HG03060 (cell line): Measurements from ENCODE around the gene NCOA5.

Experiments
- ATAC-seq: cut with Tn5 transposase; IDR thresholded peaks from one replicate; pipeline ENCODE4 v1.9.1; 2021; ENCODE audit warnings: low read depth, moderate number of reproducible peaks; ENCODE audit not compliant: unreplicated experiment

Gene NCOA5

DNA sequence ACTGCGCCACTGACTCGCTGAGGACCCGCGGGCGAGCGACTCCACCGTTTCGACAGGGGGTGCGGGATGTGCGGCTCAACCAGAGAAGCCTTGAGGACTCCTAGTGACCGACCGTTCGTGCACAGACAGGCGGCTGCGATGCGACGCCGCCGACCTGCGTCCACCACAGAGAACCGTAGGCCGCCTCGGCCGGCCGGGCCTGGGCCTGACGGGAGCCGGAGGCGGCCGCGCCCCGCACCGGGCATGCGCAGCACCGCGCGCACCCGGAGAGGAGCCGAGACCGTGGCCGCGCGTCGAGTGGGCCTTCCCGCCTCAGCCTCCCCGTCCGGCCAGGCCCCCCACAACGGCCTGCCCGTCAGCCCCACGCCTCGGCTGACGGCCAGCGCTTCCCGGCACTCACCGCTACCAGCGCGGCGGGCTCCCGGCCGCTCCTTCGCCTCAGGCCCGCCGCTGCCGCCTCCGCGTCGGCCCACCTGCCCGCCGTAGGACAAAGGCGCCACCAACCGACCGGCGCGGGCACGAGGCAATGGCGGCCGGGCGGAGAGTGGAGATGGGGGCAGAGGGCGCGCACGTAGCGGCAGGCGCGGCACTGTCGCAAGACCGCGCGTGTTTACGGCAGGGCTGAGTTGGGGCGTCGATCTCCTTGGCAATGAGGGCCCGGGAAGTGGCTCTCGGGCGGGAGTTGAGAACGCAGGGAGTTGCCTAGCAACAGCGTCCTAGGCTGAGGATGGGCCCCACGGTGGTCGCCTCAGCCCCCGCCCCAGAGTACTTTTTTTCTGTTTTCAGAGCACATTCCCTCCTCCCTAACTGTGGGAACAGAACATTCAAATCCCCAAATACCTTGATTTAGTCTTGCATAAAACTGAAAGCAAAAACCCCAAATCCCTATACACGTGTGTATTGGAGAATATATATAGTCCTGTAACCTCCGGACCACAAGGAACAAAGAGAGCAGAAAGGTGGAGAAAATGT is at the start of gene NCOA5:
Gene NCOA5, minus strand, starts transcription at position 546 of the 972 bp plus-strand sequence. CDS start 10,538 bp downstream, outside the sequence.
- peak; percentile 58 for ATAC-seq

DNA sequence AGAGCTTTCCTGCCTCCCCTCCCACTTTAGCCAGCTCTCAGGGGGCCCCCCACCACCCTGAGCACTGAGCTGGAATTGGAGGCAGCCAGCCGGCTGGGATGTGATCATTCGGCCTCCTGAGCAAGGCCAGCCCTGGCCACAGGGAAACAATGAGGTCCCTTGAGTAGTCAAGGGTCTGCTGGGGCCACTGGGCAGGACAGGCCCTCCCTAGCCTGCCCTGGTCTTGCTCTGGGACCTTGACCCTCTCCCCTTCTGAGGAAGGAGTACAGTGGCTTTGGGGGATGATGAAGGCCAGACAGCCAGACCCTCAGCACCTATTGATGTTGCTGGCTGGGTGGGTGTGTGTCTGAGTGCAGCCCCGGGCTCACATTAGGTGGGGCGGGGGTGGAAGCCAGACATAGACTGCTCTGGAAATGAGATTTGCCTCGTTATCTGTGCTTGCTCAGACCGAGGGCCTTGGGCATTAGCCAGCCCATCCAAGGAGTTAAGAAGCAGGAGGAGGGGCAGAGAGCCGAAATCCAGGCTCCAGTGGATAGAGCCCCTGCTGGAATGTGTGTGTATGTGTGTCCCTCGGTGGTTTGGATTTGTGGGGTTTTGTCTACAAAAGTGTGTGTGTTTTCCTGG is 49.6 kb upstream of the NCOA5 start:
- ATAC-seq: no peak

DNA sequence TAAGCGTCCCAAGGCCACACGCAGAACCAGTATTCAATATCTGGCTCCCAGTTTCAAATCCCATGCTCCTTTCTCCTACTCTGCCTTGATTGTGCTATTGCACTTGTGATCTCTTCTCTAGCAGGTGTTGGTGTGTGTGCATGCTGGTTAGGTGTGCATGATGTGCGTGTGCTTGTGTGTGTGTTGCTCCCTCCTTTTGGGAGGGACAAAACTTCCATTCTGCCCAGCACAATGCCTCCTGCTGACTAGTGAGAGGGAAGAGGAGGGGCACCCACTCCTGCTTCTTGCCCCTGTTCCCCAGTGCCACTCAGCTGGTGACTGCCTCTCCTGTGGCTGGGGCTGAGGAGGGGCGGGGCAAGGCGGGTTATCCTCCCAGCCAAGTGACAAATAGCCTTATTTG is 48.1 kb upstream of the NCOA5 start:
- no peak for ATAC-seq

DNA sequence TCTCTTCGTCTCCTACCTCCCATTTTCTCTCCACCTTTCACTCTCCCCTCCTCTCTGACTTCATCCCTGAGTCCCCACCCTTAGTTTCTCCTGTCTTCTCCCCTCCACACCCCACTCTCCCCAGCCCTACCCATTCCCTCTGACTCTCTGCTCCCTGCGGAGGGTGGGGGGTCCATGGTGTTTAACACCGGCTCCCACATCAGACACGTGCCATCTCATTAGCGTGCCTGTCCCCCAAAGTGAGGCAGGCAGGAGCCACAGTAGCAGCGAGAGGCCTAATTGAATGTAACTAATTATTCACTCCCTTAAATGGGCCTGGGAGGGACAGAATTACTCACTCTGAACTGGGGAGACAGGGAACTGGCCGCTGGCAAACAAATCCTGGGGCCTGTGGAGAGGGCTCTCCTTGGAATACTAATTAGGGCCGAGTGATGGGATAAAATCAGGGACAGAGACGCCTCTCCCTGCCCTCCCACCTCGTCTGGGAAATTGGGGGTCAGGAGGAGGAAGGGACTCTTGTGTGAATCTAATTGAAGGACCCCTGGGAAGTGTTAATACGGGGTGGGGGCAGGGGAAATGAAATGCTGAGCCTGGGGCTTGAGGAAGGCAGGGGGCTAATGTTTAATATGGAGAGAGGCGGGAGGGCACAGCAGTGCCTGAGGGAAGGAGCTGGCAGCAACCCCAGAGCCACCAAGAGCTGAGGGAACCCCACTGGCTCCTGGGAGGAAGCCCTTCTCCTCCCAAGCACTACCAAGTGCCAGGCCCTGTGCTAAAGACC is 46.3 kb upstream of the NCOA5 start:
- no peak for ATAC-seq

DNA sequence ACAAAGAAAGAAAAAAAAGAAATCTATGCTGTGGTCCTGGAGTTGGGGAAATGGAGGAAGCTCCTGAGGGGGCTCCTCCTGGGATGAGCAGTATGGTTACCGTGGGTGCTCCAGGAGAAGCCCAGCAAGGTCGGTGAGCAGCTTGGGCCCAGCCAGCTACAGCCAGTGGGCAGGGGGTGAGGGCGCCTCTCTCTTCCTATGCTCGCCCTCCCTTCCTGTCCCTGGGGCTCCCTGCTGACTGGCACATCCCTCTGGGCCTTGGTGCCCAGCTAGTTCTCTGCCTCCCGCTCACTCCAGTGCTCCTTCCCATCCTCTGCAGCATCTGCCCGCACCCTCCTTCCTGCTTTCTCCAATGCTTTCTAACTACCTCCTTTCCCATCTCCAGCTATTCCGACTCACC is 45.0 kb upstream of the NCOA5 start:
- no peak for ATAC-seq

DNA sequence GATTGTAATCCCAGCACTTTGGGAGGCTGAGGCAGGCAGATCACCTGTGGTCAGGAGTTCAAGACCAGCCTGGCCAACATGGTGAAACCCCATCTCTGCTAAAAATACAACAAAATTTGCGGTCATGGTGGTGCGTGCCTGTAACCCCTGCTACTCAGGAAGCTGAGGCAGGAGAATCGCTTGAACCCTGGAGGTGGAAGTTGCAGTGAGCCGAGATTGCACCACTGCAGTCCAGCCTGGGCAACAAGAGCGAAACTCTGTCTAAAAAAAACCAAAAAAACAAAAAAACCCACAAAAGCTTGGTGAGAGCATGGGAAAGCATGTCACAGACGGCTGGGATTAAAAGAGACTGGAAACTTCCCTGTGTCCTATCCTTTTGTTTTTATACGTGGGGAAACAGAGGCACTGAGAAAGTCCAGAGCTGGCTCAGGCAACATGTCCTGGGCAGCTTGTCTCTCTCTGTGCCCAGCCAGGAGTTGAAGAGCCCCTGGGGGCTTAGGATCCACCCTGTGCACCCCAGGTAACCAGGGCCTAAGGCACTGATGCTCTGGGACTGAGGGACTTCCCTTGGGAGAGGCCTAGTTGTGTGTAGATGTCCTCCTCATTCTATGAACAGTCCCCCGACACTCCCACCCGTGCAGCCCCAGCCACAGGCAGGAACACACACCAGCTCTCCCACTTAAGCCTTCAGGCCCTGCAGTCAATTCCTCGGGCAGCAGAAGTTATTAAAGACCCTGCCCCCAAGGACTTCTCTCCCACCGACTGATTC is 44.3 kb upstream of the NCOA5 start:
- ATAC-seq: no peak

DNA sequence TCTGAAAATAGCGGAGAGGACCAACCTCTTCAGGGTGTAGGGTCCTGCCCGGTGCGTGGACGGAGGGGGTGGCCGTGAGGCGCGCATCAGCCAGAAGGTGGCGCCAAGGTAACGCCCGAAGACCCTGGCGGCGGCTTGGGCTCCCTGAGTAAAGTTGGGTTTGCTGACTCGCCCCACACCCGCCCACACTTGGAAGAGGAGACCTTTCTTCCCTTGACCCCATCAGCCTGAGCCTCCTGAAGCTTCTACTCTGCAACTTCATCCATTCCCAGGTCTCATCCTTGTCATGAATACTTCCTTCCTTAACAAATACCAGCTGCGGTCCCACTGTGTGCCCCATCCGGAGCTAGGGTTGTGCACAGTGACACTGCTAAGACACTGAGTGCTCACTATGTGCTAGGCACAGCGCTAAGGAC is 43.0 kb upstream of the NCOA5 start:
- ATAC-seq: no peak

DNA sequence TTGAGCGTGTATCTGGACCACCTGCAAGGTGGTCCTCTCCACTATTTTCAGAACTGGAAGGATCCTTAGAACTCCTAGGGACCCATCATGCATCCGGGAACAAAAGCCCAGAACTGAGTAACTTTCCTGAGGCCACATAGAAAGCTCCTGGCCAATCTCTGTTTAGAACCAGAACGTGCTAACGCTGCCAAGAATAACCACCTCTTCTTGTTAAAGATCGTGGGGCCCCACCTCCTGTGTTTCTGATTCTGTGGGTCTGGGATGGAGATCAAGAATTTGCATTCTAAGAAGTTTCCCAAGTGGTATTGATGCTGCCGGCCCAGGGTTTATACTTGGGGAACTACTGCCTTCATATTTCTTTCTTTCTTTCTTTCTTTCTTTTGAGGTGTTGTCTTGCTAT is 41.6 kb upstream of the NCOA5 start:
- no peak for ATAC-seq

DNA sequence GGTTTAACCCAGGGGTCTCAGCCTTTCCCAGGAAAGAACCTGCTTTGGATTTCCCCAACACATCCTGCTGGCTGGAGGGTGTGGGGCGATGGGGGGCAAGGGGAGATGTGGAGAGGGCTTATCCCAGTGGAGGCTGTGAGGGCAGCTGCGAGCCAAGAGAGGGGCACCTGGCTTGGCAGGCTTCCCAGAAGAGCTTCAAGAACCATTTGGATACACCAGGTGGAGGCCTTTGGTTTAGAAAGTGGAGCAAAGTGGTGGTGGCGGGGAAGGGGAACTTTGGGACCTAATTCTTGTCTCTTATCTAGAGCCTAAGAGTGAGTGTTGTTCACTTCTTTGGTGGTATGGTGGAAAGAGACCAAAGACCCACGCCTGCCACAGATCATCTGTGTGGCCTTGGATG is 40.8 kb upstream of the NCOA5 start:
- ATAC-seq: no peak

DNA sequence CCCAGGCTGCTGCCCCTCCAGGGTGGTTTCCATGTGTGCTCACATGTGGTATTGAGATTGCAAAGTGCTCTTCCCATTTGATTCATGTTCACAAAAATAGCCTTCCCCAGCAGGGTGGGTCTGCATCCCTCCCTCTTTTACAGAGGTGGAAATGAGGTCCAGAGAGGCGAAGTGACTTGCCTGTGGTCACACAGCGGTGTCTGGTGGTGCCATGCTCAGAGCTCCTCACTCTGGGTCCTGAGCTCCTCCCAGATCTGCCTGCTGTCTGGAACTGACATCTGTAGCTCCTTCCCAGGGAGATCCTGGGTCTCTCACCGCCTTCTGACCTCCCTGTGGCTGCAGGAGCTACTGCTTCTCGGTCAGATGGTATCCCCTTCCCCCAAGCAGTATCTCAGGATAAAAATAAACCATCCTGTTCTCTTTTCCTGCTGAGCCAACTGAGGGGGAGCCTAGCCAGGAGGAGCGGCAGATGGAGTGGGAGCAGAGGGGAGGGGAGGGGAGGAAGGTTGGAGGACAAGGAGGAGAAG is 40.3 kb upstream of the NCOA5 start:
- ATAC-seq: no peak

DNA sequence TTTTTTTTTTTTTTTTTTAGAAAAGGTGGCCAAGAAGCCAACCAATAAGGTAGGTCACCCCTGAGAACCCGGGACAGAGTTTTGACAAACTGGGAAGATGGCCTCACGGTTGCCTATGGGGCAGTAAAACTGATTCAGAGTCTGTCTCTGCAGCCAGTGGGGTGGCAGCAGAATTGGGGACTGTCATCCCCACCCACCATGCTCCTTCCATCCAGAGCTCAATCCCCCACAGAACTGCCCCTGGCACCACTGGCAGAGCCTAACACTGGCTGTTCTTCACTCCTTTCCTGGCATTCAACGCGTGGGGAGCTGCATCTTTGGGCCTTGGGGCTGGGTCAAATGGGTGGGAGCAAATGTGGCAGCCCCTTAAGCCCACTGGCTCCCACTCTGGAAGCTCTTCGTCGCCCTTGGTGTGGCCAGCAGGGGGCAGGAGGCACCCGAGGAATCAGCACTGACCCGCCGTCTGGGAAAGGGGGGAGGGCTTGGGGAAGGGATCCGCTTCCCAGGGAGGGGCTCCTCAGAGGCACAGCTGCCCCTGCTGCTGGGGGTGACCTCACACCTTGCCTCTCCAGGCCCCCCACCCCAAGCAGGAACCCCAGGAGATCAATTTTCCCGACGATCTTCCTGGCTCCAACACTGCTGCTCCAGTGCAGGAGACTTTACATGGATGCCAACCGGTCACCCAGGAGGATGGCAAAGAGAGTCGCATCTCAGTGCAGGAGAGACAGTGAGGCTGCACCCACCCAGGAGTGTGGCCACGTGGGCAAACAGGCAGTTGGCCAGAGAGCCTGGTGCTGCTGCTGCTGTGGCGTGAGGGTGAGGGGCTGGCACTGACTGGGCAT is 38.8 kb upstream of the NCOA5 start:
- no peak for ATAC-seq

DNA sequence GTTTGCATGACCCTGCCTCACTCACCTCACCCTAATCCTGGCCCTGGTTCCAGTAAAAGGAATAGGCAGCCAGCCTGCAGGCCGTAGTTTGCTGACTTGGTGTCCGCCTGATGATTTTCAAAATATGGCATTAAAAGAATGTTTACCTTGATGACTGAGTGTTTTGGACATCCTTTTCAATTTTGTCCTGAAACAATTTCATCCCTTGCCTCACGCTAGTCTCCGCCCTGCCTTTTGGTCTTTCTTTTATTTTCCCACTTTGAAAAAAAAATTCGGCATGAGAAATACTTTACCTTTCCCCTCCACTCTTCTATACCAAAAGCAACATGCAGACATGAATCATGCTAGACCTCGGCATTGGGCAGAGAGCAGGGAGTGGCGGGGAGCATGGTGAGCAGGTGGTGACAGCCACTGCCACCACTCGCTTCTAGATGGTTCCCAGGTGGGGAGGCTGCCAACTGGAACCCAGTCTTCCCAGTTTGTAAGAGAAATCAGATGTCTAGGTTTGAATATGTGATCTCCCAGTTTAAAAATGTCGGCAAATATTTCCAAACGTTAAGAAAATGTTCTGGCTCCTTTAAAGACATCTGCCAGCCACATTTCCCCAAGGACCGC is 37.7 kb upstream of the NCOA5 start:
- no peak for ATAC-seq

DNA sequence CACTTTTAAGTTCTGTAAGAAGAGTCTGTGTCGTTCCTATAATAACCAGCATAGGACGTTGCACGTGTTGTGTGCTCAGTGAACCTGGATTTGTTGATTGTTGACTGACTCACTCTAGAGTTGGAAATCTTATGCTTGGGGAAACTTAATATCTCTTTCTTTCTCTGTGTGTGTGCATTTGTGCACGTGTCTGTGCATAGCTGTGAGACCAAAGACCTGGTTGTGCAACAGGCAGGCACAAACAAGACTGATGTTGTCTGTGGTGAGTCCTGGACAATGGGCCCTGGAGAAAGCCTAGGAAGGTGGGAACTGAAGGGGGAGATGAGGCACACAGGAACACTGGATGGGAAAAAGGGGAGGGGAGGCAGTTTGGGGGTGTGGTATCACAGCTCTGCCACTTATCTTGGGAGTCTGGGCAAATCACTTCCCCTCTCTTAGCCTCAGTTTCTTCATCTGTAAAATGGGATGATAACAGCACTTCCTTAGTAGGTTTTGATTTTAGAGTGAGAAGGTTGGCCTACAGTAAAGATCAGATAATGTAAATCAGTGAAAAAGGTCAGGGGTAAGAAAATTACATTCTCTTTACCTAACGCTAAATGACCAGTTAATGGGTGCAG is 36.8 kb upstream of the NCOA5 start:
- ATAC-seq: no peak

DNA sequence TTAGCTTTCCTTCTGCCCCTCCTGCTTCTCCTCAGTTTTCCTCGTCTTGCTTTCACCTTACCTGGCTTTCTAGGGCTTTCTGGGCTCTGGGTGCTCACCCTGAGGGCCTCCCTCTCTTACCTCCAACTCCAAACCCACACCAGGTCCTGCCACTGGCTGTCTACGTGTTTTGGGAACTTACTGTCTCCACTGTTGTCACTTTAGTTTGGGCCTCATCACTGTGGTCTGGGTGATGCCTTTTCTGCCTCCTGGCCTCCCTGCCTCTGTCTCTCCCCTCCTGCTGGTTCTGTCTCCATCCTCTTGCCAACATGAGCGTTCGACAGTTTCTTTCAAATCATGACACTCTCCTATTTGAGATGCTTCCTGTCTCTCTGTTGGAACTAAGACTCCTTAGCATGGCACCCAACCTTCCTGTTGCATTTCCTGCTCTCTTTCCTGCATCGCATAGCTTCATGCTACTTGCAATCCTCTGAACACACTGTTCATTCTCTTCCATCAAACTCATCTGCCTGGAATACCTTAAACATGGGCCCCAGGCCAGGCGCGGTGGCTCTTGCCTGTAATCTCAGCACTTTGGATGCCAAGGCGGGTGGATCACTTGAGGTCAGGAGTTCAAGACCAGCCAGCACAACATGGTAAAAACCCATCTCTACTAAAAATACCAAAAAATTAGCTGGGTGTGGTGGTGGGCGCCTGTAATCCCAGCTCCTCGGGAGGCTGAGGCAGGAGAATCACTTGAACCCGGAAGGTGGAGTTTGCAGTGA is 33.9 kb upstream of the NCOA5 start:
- ATAC-seq: no peak

DNA sequence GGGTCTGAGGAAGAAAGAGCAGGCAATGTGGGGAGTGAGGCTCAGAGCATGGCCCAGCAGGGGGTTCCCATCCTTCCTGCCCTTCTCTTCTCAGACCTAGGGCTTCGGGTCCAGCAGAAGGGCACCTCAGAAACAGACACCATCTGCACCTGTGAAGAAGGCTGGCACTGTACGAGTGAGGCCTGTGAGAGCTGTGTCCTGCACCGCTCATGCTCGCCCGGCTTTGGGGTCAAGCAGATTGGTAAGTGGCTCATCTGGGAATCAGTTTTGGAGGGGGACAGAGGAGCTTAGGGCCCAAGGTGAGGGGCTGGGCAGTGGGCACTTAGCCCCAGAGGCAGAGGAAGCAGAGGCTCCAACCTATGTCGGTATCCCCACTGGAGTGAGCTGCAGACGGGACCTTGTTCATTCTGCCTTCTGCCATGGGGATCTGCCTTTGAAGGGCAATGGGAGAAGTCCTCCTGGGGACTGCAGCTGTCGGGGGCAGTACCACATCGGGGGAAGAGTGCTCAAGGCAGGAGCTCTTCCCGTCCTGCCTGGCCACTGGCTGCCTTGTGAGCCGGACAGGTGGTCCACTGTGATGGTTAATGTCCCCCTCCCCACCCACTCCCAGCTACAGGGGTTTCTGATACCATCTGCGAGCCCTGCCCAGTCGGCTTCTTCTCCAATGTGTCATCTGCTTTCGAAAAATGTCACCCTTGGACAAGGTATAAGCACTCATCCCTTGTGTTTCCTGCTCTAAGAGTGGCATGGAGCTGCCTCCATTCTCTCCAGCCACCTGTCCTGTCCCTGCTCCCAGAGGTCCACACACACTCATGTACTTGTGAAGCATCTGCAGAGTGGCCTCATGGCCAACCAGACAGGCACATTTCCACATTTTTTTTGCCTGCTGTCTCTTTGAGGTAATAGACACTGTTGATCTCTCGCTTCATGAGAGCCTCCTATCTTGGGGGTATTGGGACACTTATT is 33.0 kb upstream of the NCOA5 start:
- ATAC-seq: no peak

DNA sequence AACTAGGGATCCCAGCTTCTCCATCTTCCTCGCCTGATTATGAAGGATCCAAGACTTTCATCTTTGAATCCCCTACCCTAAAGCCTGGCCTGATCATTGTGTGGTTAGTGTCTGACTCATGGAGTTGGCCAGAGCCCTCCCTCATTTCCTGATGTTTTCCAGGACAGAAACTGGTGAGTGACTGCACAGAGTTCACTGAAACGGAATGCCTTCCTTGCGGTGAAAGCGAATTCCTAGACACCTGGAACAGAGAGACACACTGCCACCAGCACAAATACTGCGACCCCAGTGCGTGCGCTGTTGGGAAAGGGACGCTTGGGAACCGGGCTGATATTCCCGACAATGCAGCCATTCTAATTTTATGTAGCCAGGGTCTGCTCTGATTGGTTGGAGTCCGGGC is 32.3 kb upstream of the NCOA5 start:
- no peak for ATAC-seq
